HepG2 (cell line): ENCODE measurements around the gene GGTA1. TPM values are rescaled to one million over a fixed set of nuclear protein-coding genes. Genes with fewer than 3 reads are reported as not detected.

Experiments
- AGO1 ChIP-seq: fragments of 200-400 bp; formaldehyde crosslinking; IDR thresholded peaks from 2 replicates; pipeline ENCODE4 v1.6.1; 2017; ENCODE audit warnings: mild to moderate bottlenecking, low read depth, low read length, moderate library complexity; ENCODE audit not compliant: poor library complexity, severe bottlenecking
- BRCA1 ChIP-seq: sonication (generic); formaldehyde crosslinking; IDR thresholded peaks from 2 replicates; pipeline ENCODE4 v1.4.0; 2020; ENCODE audit warnings: missing genetic modification reagents
- CREM ChIP-seq, 2 experiments: sonication (generic) in 1 of 2; formaldehyde crosslinking in 1 of 2; IDR thresholded peaks; 2 replicates each; pipeline versions ENCODE4 v1.4.0 to v1.6.1; 2016 to 2020; ENCODE audit warnings: antibody characterized with exemption in 1 of 2, mild to moderate bottlenecking in 1 of 2, missing genetic modification reagents in 1 of 2
- IRX3 ChIP-seq: sonication (generic); formaldehyde crosslinking; IDR thresholded peaks from 2 replicates; pipeline ENCODE4 v1.8.1; 2023; ENCODE audit warnings: mild to moderate bottlenecking, low read depth, missing genetic modification reagents, borderline replicate concordance
- PHF20 ChIP-seq: sonication (generic); formaldehyde crosslinking; IDR thresholded peaks from 2 replicates; pipeline ENCODE4 v1.5.0; 2020; ENCODE audit warnings: mild to moderate bottlenecking, missing genetic modification reagents
- RBFOX2 ChIP-seq: fragments of 200-400 bp; formaldehyde crosslinking; IDR thresholded peaks from 2 replicates; pipeline ENCODE4 v1.6.1; 2017; ENCODE audit warnings: low read depth, mild to moderate bottlenecking, low read length
- RELA ChIP-seq: sonication (generic); formaldehyde crosslinking; IDR thresholded peaks from 2 replicates; pipeline ENCODE4 v1.4.0; 2020; ENCODE audit warnings: missing genetic modification reagents
- SALL2 ChIP-seq: sonication (generic); formaldehyde crosslinking; IDR thresholded peaks from 2 replicates; pipeline ENCODE4 v1.8.1; 2023; ENCODE audit warnings: mild to moderate bottlenecking, missing genetic modification reagents, inconsistent platforms
- SOX6 ChIP-seq, 2 experiments: fragments of 450-650 bp in 1 of 2; sonication (generic) in 1 of 2; formaldehyde crosslinking in 1 of 2; IDR thresholded peaks; 2 replicates each; pipeline versions ENCODE4 v1.4.0 to v1.6.1; 2017 to 2020; ENCODE audit warnings: antibody characterized with exemption in 1 of 2, mild to moderate bottlenecking in 1 of 2, missing genetic modification reagents in 1 of 2
- SP140L ChIP-seq: sonication (generic); formaldehyde crosslinking; IDR thresholded peaks from 2 replicates; pipeline ENCODE4 v1.4.0; 2020; ENCODE audit warnings: missing genetic modification reagents, borderline replicate concordance
- TEAD2 ChIP-seq: sonication (generic); formaldehyde crosslinking; IDR thresholded peaks from 2 replicates; pipeline ENCODE4 v1.9.0; 2021; ENCODE audit warnings: missing genetic modification reagents
- TOPORS ChIP-seq: sonication (generic); formaldehyde crosslinking; IDR thresholded peaks from 2 replicates; pipeline ENCODE4 v1.8.0; 2023; ENCODE audit warnings: mild to moderate bottlenecking, missing genetic modification reagents
- ZNF772 ChIP-seq: sonication (generic); formaldehyde crosslinking; IDR thresholded peaks from 2 replicates; pipeline ENCODE4 v1.5.0; 2020; ENCODE audit warnings: mild to moderate bottlenecking, missing genetic modification reagents
- ZNF83 ChIP-seq: sonication (generic); formaldehyde crosslinking; IDR thresholded peaks from 2 replicates; pipeline ENCODE4 v1.4.0; 2020; ENCODE audit warnings: missing genetic modification reagents, mild to moderate bottlenecking, borderline replicate concordance
- polyA plus RNA-seq, 8 experiments: library from polyadenylated mRNA; depleted of rRNA in 3 of 8; stranded (reverse) in 7 of 8; unstranded in 1 of 8; fragments of >200 nt; fragmentation: Illumina TruSeq in 4 of 8; extraction: Trizol in 4 of 8; gene quantifications; 2 replicates each; pipeline versions ENCODE4 v1.2.1 to v1.2.3, GENCODE V29; 2011 to 2016; ENCODE audit warnings: low read depth in 4 of 8, missing spikeins in 1 of 8, mixed read lengths in 1 of 8; ENCODE audit not compliant: insufficient read depth in 1 of 8
- total RNA-seq, 5 experiments: library from RNA; depleted of rRNA; stranded (reverse); fragments of >200 nt; fragmentation: Illumina TruSeq; extraction: Trizol; gene quantifications; 2 replicates each; pipeline ENCODE4 v1.2.3, GENCODE V29; 2016; ENCODE audit warnings: low read depth in 1 of 5
- TF ChIP-seq, protein P1 (sequence below): sonication (generic); formaldehyde crosslinking; IDR thresholded peaks from 2 replicates; pipeline ENCODE4 v1.8.0; 2022; ENCODE audit warnings: mild to moderate bottlenecking, missing genetic modification reagents; ENCODE audit not compliant: insufficient replicate concordance
- TF ChIP-seq, protein P2 (sequence below), 2 experiments: fragments of 450-650 bp in 1 of 2; sonication (generic) in 1 of 2; formaldehyde crosslinking; IDR thresholded peaks; 2 replicates each; pipeline versions ENCODE4 v1.5.0 to v1.8.0; 2020 to 2022; ENCODE audit warnings: mild to moderate bottlenecking in 1 of 2, missing genetic modification reagents in 1 of 2
- TF ChIP-seq, protein P3 (sequence below): sonication (generic); formaldehyde crosslinking; IDR thresholded peaks from 2 replicates; pipeline ENCODE4 v1.8.1; 2023; ENCODE audit warnings: mild to moderate bottlenecking, moderate library complexity, missing genetic modification reagents
- TF ChIP-seq, protein P4 (sequence below): sonication (generic); formaldehyde crosslinking; IDR thresholded peaks from 2 replicates; pipeline ENCODE4; 2020; ENCODE audit warnings: missing genetic modification reagents, mild to moderate bottlenecking, borderline replicate concordance
- TF ChIP-seq, protein P5 (sequence below): sonication (generic); formaldehyde crosslinking; IDR thresholded peaks from 2 replicates; pipeline ENCODE4 v1.8.1; 2022; ENCODE audit warnings: low read depth, mild to moderate bottlenecking, missing genetic modification reagents

Gene GGTA1
- total and polyA plus RNA-seq, 2 of the 13 experiments (the other 11 are each of a cell fraction or from before 2014, with no cell fraction given): not detected

DNA sequence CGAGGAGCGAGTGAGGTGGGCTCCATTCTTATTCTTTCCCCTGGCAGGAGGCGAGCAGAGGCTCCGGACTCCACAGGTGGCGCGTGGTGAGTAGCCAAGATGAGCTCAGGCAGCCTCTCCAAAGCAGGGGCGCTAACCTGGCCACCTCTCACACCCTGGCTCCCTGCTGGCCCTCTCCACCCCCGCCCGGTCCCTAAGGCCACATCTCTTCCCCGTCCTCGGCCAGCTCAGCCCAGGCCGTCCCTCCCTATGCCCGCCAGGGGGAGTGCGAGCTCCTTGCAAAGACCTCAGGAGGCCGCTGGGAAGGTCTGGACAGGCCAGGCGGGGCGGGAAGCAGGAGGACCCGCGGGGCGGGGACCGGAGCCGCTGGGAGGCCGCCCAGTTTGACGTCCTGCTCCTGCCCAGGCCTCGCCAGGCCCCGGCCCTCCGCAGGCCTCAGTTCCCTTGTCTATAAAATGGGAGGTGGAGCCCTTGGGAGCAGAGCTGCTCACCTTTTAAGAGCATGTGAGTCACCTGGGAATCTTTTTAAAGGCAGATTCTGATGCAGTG, 46.3 kb upstream of the GGTA1 start (continued):
- TF ChIP-seq PHF20 (CRISPR knock-in tag): no peak
- TF ChIP-seq, protein P1, sequence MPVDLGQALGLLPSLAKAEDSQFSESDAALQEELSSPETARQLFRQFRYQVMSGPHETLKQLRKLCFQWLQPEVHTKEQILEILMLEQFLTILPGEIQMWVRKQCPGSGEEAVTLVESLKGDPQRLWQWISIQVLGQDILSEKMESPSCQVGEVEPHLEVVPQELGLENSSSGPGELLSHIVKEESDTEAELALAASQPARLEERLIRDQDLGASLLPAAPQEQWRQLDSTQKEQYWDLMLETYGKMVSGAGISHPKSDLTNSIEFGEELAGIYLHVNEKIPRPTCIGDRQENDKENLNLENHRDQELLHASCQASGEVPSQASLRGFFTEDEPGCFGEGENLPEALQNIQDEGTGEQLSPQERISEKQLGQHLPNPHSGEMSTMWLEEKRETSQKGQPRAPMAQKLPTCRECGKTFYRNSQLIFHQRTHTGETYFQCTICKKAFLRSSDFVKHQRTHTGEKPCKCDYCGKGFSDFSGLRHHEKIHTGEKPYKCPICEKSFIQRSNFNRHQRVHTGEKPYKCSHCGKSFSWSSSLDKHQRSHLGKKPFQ: no peak
- TF ChIP-seq SP140L (CRISPR knock-in tag): 0 out of 2 replicates have a peak, but pooled peaks have one; percentile 51
- TF ChIP-seq CREM (IDR thresholded peaks at IDR 0.05): no peak
- no peak for TF ChIP-seq CREM (CRISPR knock-in tag; IDR thresholded peaks at IDR 0.05)
- TF ChIP-seq IRX3 (CRISPR knock-in tag): no peak
- TF ChIP-seq AGO1: peak; percentile 41
- TF ChIP-seq, protein P2, sequence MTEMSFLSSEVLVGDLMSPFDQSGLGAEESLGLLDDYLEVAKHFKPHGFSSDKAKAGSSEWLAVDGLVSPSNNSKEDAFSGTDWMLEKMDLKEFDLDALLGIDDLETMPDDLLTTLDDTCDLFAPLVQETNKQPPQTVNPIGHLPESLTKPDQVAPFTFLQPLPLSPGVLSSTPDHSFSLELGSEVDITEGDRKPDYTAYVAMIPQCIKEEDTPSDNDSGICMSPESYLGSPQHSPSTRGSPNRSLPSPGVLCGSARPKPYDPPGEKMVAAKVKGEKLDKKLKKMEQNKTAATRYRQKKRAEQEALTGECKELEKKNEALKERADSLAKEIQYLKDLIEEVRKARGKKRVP (CRISPR knock-in tag; IDR thresholded peaks at IDR 0.05): no peak
- no peak for TF ChIP-seq SOX6 (IDR thresholded peaks at IDR 0.05)
- TF ChIP-seq SOX6 (CRISPR knock-in tag; IDR thresholded peaks at IDR 0.05): peak; percentile 50; the same call in 1 of the 2 replicates
- TF ChIP-seq, protein P3, sequence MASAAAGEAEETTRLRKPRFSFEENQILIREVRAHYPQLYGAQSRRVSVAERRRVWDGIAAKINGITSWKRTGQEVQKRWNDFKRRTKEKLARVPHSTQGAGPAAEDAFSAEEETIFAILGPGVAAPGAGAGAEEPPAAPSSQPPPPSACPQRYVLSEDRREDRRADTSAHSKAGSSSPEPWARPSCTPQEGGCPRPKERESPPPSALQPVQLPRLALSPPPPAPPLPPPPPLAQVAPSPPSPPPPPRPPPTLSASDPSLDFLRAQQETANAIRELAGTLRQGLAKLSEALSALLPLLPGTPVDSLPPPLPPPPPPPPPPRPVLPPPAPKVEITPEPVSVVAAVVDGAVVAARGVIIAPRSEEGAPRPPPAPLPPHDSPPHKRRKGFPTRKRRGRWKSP (CRISPR knock-in tag): no peak
- TF ChIP-seq, protein P4, sequence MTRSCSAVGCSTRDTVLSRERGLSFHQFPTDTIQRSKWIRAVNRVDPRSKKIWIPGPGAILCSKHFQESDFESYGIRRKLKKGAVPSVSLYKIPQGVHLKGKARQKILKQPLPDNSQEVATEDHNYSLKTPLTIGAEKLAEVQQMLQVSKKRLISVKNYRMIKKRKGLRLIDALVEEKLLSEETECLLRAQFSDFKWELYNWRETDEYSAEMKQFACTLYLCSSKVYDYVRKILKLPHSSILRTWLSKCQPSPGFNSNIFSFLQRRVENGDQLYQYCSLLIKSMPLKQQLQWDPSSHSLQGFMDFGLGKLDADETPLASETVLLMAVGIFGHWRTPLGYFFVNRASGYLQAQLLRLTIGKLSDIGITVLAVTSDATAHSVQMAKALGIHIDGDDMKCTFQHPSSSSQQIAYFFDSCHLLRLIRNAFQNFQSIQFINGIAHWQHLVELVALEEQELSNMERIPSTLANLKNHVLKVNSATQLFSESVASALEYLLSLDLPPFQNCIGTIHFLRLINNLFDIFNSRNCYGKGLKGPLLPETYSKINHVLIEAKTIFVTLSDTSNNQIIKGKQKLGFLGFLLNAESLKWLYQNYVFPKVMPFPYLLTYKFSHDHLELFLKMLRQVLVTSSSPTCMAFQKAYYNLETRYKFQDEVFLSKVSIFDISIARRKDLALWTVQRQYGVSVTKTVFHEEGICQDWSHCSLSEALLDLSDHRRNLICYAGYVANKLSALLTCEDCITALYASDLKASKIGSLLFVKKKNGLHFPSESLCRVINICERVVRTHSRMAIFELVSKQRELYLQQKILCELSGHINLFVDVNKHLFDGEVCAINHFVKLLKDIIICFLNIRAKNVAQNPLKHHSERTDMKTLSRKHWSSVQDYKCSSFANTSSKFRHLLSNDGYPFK: peak; percentile 46; the same call in 1 of the 2 replicates
- TF ChIP-seq ZNF83 (CRISPR knock-in tag): no peak
- TF ChIP-seq TOPORS (CRISPR knock-in tag): no peak
- TF ChIP-seq RELA: no peak
- no peak for TF ChIP-seq TEAD2 (CRISPR knock-in tag)
- TF ChIP-seq, protein P5, sequence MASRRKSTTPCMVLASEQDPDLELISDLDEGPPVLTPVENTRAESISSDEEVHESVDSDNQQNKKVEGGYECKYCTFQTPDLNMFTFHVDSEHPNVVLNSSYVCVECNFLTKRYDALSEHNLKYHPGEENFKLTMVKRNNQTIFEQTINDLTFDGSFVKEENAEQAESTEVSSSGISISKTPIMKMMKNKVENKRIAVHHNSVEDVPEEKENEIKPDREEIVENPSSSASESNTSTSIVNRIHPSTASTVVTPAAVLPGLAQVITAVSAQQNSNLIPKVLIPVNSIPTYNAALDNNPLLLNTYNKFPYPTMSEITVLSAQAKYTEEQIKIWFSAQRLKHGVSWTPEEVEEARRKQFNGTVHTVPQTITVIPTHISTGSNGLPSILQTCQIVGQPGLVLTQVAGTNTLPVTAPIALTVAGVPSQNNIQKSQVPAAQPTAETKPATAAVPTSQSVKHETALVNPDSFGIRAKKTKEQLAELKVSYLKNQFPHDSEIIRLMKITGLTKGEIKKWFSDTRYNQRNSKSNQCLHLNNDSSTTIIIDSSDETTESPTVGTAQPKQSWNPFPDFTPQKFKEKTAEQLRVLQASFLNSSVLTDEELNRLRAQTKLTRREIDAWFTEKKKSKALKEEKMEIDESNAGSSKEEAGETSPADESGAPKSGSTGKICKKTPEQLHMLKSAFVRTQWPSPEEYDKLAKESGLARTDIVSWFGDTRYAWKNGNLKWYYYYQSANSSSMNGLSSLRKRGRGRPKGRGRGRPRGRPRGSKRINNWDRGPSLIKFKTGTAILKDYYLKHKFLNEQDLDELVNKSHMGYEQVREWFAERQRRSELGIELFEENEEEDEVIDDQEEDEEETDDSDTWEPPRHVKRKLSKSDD (CRISPR knock-in tag): no peak
- no peak for TF ChIP-seq RBFOX2
- TF ChIP-seq SALL2 (CRISPR knock-in tag): peak; percentile 47; the same call in 1 of the 2 replicates
- TF ChIP-seq ZNF772: no peak
- no peak for TF ChIP-seq BRCA1 (CRISPR knock-in tag)
